ENCODE measurements around the gene HINT3. TPM values are rescaled to one million over a fixed set of nuclear protein-coding genes. Genes with fewer than 3 reads are reported as not detected.

HINT3 gene
- total and polyA plus RNA-seq, 2 of the 13 experiments (the other 11 are each of a cell fraction or from before 2014, with no cell fraction given) = 3.1 to 22.8 TPM

GRCh38 chr6:125986301-125987025 lies 29.9 kb downstream of the HINT3 start, which contains the start of gene TRMT11 (continued):
- peak; percentile 48 for TF ChIP-seq ZBTB25 (CRISPR knock-in tag; IDR thresholded peaks at IDR 0.05)
- TF ChIP-seq ZNF878 (CRISPR knock-in tag; IDR thresholded peaks at IDR 0.05) = peak; percentile 70; the same call in 1 of the 2 replicates
- peak; percentile 98 for TF ChIP-seq JARID2 (CRISPR knock-in tag; IDR thresholded peaks at IDR 0.05; ENCODE audit: insufficient replicate concordance)
- peak; percentile 45 for TF ChIP-seq HCFC1 (IDR thresholded peaks at IDR 0.05; ENCODE audit: low read depth, low read length)
- TF ChIP-seq ZNF792 (CRISPR knock-in tag; IDR thresholded peaks at IDR 0.05) = peak; percentile 95
- peak; percentile 86; the same call in 1 of the 2 replicates for TF ChIP-seq SIN3A (IDR thresholded peaks at IDR 0.05; ENCODE audit: borderline replicate concordance, low read depth, low read length)
- peak; percentile 78; the same call in 1 of the 2 replicates for TF ChIP-seq RXRB (CRISPR knock-in tag; IDR thresholded peaks at IDR 0.05; ENCODE audit: borderline replicate concordance)
- no peak; the same call in 1 of the 2 replicates for TF ChIP-seq SNAPC2 (CRISPR knock-in tag; IDR thresholded peaks at IDR 0.05)
- peak; percentile 93 for TF ChIP-seq HNRNPLL (IDR thresholded peaks at IDR 0.05; ENCODE audit: low read depth, low read length, poor library complexity, severe bottlenecking)
- peak; percentile 83; the same call in 1 of the 2 replicates for TF ChIP-seq ZNF441 (CRISPR knock-in tag; IDR thresholded peaks at IDR 0.05; ENCODE audit: borderline replicate concordance)
- no peak for TF ChIP-seq HMGXB3 (CRISPR knock-in tag; IDR thresholded peaks at IDR 0.05; ENCODE audit: borderline replicate concordance)
- TF ChIP-seq SPEN (CRISPR knock-in tag; IDR thresholded peaks at IDR 0.05; ENCODE audit: low read depth) = peak; percentile 84
- no peak for TF ChIP-seq KAT2B (IDR thresholded peaks at IDR 0.05; ENCODE audit: borderline replicate concordance, low read depth, low read length)
- no peak for TF ChIP-seq SRSF1 (optimal IDR thresholded peaks at IDR 0.05; ENCODE audit: low read depth, low read length)
- peak; percentile 91; the same call in 1 of the 2 replicates for TF ChIP-seq ZBTB7A (CRISPR knock-in tag; IDR thresholded peaks at IDR 0.05)
- peak; percentile 94; the same call in 1 of the 2 replicates for TF ChIP-seq ZNF782 (CRISPR knock-in tag; IDR thresholded peaks at IDR 0.05; ENCODE audit: borderline replicate concordance)
- peak; percentile 98 for TF ChIP-seq MYPOP (CRISPR knock-in tag; IDR thresholded peaks at IDR 0.05)
- TF ChIP-seq HMG20B (CRISPR knock-in tag; conservative IDR thresholded peaks at IDR 0.05) = no peak
- 0 out of 2 replicates have a peak, but pooled peaks have one; percentile 90 for TF ChIP-seq TIGD3 (CRISPR knock-in tag; IDR thresholded peaks at IDR 0.05; ENCODE audit: borderline replicate concordance)
- TF ChIP-seq CHD4 (IDR thresholded peaks at IDR 0.05; ENCODE audit: borderline replicate concordance, low read length) = no peak; the same call in 1 of the 2 replicates
- TF ChIP-seq ZNF589 (CRISPR knock-in tag; conservative IDR thresholded peaks at IDR 0.05) = peak; percentile 76; the same call in 1 of the 2 replicates
